CD4-positive, alpha-beta T cell treated with Interleukin-2 at 100 ng/mL for 4 hours (primary cell): ENCODE results near the gene IFNA13.

ENCODE experiments used
- DNase-seq: peaks from one replicate; pipeline ENCODE4 v3.0.0-alpha.2; 2020; ENCODE audit warnings: low spot score

IFNA13 gene

DNA sequence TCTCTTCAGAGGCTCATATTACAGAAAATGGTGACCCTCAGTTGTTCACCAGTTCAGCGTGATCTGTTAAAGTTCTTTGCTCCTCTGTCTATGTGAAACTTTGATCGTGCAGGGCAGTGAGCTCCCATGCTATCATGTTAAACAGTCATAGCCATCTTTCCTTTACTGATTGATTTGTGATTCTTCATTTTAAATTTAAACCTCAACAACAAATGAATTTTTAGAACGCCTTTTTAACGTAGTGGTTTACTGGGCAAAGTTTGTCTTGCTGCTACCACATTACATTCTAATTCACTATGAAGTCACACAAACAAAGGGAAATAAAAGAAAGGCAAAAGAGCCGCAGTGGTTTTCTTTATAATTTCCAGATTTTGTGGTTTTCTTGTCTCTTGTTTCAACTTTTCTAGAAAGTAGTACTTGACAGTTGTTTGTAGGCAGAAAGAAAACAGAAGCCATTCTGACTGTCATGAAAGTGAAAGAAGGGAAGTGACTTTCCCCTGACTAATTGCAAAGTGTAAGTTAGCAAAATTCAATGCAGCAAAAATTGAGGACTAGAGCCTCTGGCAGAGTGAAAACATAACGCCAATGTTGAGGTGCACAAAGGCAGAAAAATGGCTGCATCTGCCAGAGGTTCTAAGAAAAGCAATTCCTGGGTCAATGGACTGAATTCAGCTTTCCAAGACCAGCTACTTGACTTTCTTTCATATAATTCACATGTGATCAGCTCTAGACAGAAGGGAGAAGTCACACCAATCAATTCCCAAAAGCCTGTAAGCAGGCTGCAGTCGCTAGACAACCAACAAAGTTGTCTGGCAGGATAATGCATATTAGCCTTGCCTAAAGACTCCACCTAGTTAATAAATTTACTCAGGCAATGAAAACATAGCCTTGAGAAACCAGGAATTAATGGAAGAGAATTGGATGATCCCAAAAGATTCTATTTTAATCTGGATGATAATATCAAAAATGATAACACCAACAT is 10.1 kb downstream of the IFNA13 start:
- peak; percentile 29 for DNase-seq

DNA sequence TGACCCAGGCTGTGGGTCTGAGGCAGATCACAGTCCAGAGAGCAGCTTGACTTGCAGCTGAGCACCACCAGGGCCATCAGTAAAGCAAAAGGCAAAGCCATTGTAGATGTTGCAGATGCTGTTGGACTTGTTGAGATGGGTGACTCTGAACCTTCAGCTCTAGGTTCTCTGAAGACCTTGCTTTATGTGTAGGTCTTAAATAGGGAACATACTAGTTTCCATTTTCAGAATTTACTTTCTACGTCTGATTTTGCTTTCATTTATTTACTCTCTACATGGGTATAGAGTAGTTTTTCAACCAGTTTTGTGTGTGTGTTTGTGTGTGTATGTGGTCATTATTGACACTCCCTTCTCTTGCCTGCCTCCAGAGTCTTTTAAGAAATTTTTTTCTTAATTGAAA is 17.1 kb downstream of the IFNA13 start, which contains the start of gene IFNA6:
Gene IFNA6, minus strand, starts transcription at position 101 of the 400 bp plus-strand sequence. Its CDS starts 0 bp downstream, at position 101.
- no peak for DNase-seq

DNA sequence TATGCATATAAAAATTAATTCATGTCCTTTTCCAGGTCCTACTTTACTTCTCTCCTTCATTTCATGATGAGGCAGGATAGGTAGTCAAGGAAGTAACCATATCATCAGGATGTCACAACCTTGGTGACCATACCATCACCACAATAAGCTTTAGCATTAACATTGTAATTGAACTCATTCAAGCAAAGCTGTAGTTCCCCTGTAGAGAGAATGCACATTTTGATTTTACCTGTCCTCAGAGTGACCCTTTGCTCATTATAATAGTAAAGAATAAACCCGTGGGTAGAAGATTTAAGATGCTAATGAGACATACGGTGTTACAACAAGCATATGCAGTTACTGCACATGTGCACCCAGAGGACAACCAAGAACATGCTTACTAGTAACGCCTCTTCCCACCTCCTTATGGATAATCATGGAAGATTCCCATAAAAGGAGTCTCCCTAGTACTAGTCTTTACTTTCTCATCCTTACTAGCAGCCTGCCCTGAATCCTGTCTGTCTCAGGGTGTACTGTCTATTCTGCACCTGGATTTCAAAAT is 19.4 kb downstream of the IFNA13 start:
- DNase-seq, result no peak

DNA sequence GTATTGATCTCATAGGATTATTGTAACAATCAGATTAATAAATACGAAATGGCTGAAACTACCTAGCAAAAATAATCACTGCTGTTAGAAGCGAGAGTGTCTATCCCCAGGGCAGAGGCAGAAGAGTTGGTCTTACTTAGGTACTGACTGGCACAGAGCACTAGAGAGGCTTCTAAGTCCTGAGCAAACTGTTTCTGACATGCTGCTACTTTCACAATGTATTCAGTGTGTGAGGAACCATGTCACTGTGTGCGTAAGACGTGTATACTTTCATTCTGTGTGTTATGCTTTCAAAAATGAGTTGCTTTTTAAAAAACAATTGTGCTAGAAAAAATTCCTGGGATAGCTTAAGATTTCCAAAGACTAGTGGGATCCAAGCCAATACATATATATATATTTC is 27.1 kb downstream of the IFNA13 start:
- no peak for DNase-seq

GRCh38 chr9:21336457-21336856 is 31.4 kb downstream of the IFNA13 start:
- DNase-seq, result no peak

- DNase-seq, result peak; percentile 88
These were observed 32.9 kb downstream of the IFNA13 start, which contains the start of gene KLHL9 for GRCh38 chr9:21334701-21335632. TSS of gene KLHL9 (minus strand) at chr9:21335404. CDS start at chr9:21334859, 545 bp downstream.

DNA sequence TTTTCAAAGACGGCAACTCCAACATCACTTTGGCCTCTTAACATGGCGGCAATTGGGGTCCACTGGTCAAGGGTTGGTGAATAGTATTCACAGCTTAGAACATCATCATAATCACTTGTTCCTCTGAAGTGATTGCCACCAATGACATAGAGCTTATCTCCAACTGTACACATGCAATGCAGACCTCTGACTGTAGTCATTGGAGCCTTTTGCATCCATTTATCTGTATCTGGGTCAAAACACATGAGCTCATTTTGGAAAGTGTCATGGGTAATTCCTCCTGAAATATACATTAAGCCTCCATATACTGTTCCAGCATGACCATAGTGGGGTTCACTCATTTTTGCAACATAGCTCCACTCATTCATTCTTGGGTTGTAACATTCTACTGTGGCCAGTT is 34.6 kb downstream of the IFNA13 start:
- DNase-seq, result no peak

GRCh38 chr9:21331676-21332402 is 36.0 kb downstream of the IFNA13 start:
- DNase-seq, result no peak

GRCh38 chr9:21326526-21327139 is 41.2 kb downstream of the IFNA13 start:
- peak; percentile 74 for DNase-seq

DNA sequence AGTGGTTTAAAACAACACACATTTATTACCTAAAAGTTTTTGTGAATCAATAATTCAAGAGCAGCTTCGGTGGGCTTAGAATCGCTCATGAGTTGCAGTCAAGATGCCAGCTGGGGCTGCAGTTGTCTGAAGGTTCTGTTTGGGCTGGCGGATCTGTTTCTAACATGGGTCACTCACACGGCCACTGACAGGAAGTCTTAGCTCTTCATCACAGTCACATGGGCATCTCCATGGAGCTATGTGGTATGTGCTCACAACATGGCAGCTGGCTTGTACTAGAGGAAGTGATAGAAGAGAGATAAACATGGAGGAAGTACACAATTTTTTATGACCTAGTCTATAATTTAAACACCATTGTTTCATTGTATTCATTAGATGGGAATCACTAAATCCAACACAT is 43.8 kb downstream of the IFNA13 start:
- DNase-seq, result no peak

- no peak for DNase-seq
These were observed 44.9 kb downstream of the IFNA13 start for GRCh38 chr9:21322911-21323461.

DNA sequence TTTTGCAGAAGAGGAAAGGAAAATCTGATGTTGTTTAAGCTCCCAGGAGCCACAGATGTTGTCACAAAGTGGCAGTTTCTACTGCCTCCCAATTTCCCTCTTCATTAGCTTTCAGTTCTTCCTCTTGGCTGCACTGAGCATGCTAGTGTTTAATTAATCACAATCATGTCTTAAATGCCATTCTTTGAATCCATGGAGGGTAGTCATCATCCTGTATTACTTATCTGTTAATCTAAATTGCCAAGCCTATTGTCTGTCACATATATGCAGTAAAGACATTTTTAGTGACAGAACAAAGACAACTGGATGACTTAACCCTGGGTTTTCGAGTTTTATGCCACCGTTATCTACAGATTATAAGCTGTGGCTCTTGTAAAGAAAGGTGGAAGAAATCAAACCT is 47.4 kb downstream of the IFNA13 start:
- no peak for DNase-seq

DNA sequence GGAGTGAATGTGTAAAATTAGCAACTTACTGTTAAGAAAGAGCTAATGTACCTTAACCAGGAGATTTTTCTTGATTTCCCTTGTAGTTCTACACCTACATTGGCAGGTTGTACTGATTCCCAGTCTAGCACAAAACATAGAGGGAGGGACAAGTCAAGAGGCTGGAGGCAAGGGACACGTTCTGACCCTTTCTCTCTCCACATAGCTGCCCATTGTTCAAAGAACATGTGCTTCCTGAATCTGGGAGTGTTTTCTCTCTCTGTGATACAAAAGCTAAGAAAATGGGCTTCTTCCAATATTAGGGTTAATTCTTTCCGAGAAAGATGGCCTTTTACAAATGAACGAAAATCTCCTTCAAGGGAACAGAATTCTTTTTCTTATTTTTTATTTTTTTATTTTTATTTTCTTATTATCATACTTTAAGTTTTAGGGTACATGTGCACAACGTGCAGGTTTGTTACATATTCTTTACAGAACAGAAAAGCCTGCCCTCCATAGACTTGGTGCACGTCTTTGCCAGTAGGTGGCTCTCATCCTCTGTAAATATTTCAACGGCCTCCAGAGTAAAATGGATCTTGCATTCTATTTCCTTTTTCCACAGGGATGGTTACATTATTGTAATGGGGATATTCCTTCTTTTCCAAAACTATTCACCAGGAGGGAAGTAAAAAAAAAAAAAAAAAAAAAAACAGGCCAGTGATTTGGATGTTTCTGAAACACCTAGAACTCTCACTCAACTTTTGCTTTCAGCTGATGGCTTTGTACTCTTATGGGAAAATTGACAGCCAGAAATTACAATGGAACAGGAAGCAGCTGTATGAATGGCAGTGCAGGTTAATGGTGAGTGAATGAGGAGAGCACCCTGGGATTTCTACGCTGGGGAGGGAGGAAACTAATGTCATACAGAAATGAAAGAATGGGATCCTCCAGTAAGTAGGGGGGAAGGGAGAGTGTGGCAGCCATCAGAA is 49.6 kb downstream of the IFNA13 start:
- DNase-seq, result peak; percentile 47
